Activated B cell treated with CpG ODN at 0.5 μM for 24 hours (primary cell): ENCODE measurements around the gene CEP295NL. TPM values are rescaled to one million over a fixed set of nuclear protein-coding genes. Genes with fewer than 3 reads are reported as not detected.
A peak's percentile ranks its signal among the peaks of the same experiment; 100 is the strongest.
"Not testable (repeated sequence)": the region's sequence is repeated elsewhere in the genome, so short reads cannot be mapped to it uniquely, and the experiment has no call there.

Source experiments
- ATAC-seq: fragments of 200-7000 bp; cut with Tn5 transposase; one replicate; pipeline ENCODE4 v1.10.0; 2021; ENCODE audit warnings: low read depth, mild to moderate bottlenecking, moderate library complexity
- CTCF ChIA-PET: fragments of 350-600 bp; sonication (Branson Sonifier 250); formaldehyde crosslinking; loops from one replicate; lab custom pipeline; 2021; ENCODE audit warnings: antibody characterized with exemption; lab: Charles Lee
- POLR2A ChIA-PET: fragments of 350-600 bp; sonication (Branson Sonifier 250); formaldehyde crosslinking; loops from one replicate; lab custom pipeline; 2021; ENCODE audit warnings: antibody characterized with exemption; lab: Charles Lee
- DNase-seq: peaks from one replicate; pipeline ENCODE4 v3.0.0; 2022
- H3K27ac Mint-ChIP-seq: one replicate; pipeline ENCODE4 v1.8.0; 2020; ENCODE audit warnings: mixed read lengths
- H3K27me3 Mint-ChIP-seq: one replicate; pipeline ENCODE4 v1.8.0; 2021; ENCODE audit warnings: mixed read lengths
- H3K36me3 Mint-ChIP-seq: one replicate; pipeline ENCODE4 v1.8.0; 2021; ENCODE audit warnings: low read depth, mixed read lengths
- H3K4me1 Mint-ChIP-seq: one replicate; pipeline ENCODE4 v1.8.0; 2021; ENCODE audit warnings: mixed read lengths
- H3K4me3 Mint-ChIP-seq: one replicate; pipeline ENCODE4 v1.8.0; 2020; ENCODE audit warnings: mild to moderate bottlenecking, mixed read lengths
- H3K9me3 Mint-ChIP-seq: one replicate; pipeline ENCODE4 v1.8.0; 2020; ENCODE audit warnings: mixed read lengths
- intact Hi-C: fragments of 100-400 bp; cut with micrococcal nuclease; formaldehyde crosslinking; loops from one replicate; pipeline ENCODE4 v1.15.1; 2024
- total RNA-seq: library from RNA; stranded (reverse); gene quantifications from 2 replicates; pipeline ENCODE4 v1.2.3, GENCODE V29; 2022
- TF ChIP-seq, protein P1 (sequence below): fragments of 200-600 bp; IDR thresholded peaks from one replicate; pipeline ENCODE4 v1.8.0; 2022; ENCODE audit warnings: antibody characterized with exemption, mild to moderate bottlenecking

The CEP295NL gene
- total RNA-seq, 1 donor from 2014 or later: 0.55 TPM

GRCh38 chr17:78892520-78892919 is 10.5 kb downstream of the CEP295NL start:
- intact Hi-C loops: loop anchor here (5.0 kb wide), 1 partner anchor 110 kb away; the partner anchor contains the start of gene CYTH1
- Mint-ChIP-seq H3K27ac (peak overlapping the region; percentile 67), H3K36me3 (peaks cover 5% of the 10 kb centered on the region), H3K9me3 (no peaks in the 10 kb centered on the region), H3K4me1 (peaks cover 59% of the 10 kb centered on the region), H3K27me3 (no peaks in the 10 kb centered on the region), H3K4me3 (no peak overlapping the region)
- ATAC-seq (no peak), DNase-seq (no peak)
- CTCF ChIA-PET: no interaction called here
- POLR2A ChIA-PET: no interaction called here
- TF ChIP-seq, protein P1, sequence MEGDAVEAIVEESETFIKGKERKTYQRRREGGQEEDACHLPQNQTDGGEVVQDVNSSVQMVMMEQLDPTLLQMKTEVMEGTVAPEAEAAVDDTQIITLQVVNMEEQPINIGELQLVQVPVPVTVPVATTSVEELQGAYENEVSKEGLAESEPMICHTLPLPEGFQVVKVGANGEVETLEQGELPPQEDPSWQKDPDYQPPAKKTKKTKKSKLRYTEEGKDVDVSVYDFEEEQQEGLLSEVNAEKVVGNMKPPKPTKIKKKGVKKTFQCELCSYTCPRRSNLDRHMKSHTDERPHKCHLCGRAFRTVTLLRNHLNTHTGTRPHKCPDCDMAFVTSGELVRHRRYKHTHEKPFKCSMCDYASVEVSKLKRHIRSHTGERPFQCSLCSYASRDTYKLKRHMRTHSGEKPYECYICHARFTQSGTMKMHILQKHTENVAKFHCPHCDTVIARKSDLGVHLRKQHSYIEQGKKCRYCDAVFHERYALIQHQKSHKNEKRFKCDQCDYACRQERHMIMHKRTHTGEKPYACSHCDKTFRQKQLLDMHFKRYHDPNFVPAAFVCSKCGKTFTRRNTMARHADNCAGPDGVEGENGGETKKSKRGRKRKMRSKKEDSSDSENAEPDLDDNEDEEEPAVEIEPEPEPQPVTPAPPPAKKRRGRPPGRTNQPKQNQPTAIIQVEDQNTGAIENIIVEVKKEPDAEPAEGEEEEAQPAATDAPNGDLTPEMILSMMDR: no peak

DNA sequence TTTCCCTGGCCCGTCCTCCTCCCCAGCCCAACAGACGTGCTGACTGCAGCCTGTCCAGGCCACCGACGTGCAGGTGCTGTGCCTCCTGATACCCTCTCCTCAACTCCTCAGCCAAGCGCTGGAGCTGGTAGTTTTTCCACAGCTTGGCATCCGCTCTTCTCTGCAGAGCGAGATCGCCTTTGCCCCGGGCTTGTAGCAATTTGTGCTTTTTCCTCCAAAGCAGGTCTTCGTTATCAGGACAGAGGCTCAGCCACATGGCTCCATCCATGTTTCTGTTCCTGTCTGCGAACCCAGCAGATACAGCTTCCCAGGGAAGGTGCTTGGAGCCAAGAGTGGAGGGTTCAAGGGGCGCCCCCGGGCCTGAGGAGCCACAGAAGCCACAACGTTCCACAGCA is 10.9 kb downstream of the CEP295NL start:
- ChIA-PET CTCF (no interaction called here), POLR2A (interaction anchor here (0.6 kb wide), 1 partner anchor 253 kb away, joined by 3 read pairs; no protein-coding TSS in a partner anchor)
- Mint-ChIP-seq H3K9me3 (no peaks in the 10 kb centered on the region), H3K4me3 (no peak overlapping the region), H3K36me3 (peaks cover 5% of the 10 kb centered on the region), H3K27ac (peak overlapping the region; percentile 94), H3K4me1 (peaks cover 59% of the 10 kb centered on the region), H3K27me3 (no peaks in the 10 kb centered on the region)
- TF ChIP-seq, protein P1: no peak
- DNase-seq (no peak), ATAC-seq (no peak)
- intact Hi-C loops: loop anchor here (5.0 kb wide), 1 partner anchor 110 kb away; the partner anchor contains the start of gene CYTH1

DNA sequence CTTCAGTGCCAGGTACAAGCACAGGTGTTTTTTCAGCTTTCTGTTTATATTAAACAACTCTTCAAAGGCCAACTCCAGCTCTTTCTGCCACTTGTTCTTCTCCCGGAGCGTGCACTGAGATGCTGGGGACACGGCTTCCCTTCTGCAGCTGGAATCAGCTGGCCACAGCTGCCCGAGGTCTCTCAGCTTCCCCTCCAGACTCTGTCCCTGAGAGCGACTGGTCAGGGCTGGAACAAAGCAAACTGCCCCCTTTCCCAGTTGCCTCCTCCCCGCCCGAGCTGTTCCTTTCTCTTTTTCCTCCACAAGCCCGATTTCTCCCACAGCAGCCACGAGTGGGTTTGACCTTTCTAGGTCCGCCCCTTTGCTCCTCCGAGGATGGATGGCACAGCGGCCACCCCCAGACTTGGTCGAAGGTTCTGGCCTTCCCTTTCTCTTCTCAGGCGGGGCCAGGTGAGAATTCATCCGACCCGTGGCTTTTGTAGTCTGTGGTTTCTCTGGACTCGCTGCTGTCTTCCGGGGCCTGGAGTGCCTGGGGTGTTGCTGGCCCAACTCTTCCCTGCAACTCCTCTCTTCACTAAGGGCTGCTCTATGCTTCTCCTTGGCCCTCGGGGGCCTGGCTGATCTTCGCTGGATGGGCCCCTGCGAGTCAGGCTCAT is 11.5 kb downstream of the CEP295NL start:
- ATAC-seq: no peak
- intact Hi-C loops: loop anchor here (5.0 kb wide), 1 partner anchor 109 kb away; the partner anchor contains the start of gene CYTH1
- TF ChIP-seq, protein P1: no peak
- Mint-ChIP-seq H3K36me3 (peaks cover 5% of the 10 kb centered on the region), H3K4me3 (no peak overlapping the region), H3K9me3 (no peaks in the 10 kb centered on the region), H3K27ac (peak overlapping the region; percentile 94), H3K4me1 (peaks cover 59% of the 10 kb centered on the region), H3K27me3 (no peaks in the 10 kb centered on the region)
- no peak for DNase-seq
- ChIA-PET CTCF (interaction anchor here (1.6 to 4.7 kb wide), 2 partner anchors 26 to 80 kb away, joined by 6 to 40 read pairs; no protein-coding TSS in a partner anchor), POLR2A (interaction anchor here (0.6 to 1.2 kb wide), 2 partner anchors 24 to 252 kb away, joined by 3 read pairs; no protein-coding TSS in a partner anchor)

DNA sequence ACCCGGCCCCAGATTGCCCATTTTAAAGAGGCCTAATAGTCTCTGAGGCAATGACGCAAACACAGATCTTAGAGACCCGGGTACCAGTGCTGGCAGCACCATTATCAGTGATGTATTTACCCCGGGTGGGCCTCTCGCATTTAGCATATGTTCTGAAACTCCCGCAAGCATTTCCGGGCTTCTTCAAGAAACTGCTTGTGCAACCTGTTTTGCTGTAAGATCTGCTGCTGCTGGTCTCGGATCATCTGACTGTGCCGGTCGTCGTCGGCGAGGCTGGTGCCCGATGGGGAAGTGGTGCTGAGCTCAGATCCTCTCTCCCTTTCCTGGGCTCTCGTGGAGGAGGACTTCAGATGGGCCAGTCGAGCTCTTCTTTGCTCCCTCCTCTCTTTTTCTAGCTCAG is 12.5 kb downstream of the CEP295NL start:
- CTCF ChIA-PET: interaction anchor here (1.6 to 4.7 kb wide), 2 partner anchors 25 to 81 kb away, joined by 6 to 40 read pairs; no protein-coding TSS in a partner anchor
- Mint-ChIP-seq H3K4me1 (peaks cover 59% of the 10 kb centered on the region), H3K36me3 (peaks cover 5% of the 10 kb centered on the region), H3K4me3 (peak overlapping the region; percentile 60), H3K27ac (peak overlapping the region; percentile 94), H3K27me3 (no peaks in the 10 kb centered on the region), H3K9me3 (no peaks in the 10 kb centered on the region)
- DNase-seq: peak; percentile 46
- POLR2A ChIA-PET: interaction anchor here (0.7 to 1.2 kb wide), 6 partner anchors 18 to 1567 kb away, joined by 3 to 6 read pairs (median 3); no protein-coding TSS in a partner anchor
- TF ChIP-seq, protein P1: no peak
- intact Hi-C loops: loop anchor here (5.0 kb wide), 1 partner anchor 108 kb away; the partner anchor contains the start of gene CYTH1
- ATAC-seq: peak; percentile 60

- not testable (repeated sequence) for H3K9me3 Mint-ChIP-seq, DNase-seq, H3K36me3 Mint-ChIP-seq, ATAC-seq, H3K27me3 Mint-ChIP-seq
- ChIA-PET POLR2A (interaction anchor here (0.7 to 1.6 kb wide), 9 partner anchors 12 to 1567 kb away, joined by 3 to 8 read pairs (median 3); no protein-coding TSS in a partner anchor), CTCF (interaction anchor here (1.6 to 4.7 kb wide), 2 partner anchors 25 to 82 kb away, joined by 6 to 40 read pairs; no protein-coding TSS in a partner anchor)
- H3K4me1 Mint-ChIP-seq: peaks cover 59% of the 10 kb centered on the region
- peak overlapping the region; percentile 94 for H3K27ac Mint-ChIP-seq
- intact Hi-C loops: loop anchor here (5.0 kb wide), 1 partner anchor 108 kb away; the partner anchor contains the start of gene CYTH1
- peak overlapping the region; percentile 90 for H3K4me3 Mint-ChIP-seq
These were observed 12.9 kb downstream of the CEP295NL start for GRCh38 chr17:78890096-78890495.
